Measurements from ENCODE around the gene IQCC.

IQCC gene

GRCh38 chr1:32224285-32224684, 18.8 kb downstream of the IQCC start:
- no peak for DNase-seq

- DNase-seq = no peak
These were observed 23.3 kb downstream of the IQCC start for GRCh38 chr1:32228771-32229170.

- DNase-seq = no peak
These were observed 26.5 kb downstream of the IQCC start for GRCh38 chr1:32231843-32232432.

GRCh38 chr1:32232558-32233304, 27.3 kb downstream of the IQCC start:
- no peak for DNase-seq

GRCh38 chr1:32234792-32235191, 29.3 kb downstream of the IQCC start:
- no peak for DNase-seq

- DNase-seq = peak; percentile 61
These were observed 33.9 kb downstream of the IQCC start for GRCh38 chr1:32239337-32239736.

GRCh38 chr1:32239790-32240139, 34.3 kb downstream of the IQCC start:
- DNase-seq = no peak

GRCh38 chr1:32240140-32240951, 34.9 kb downstream of the IQCC start:
- peak; percentile 49 for DNase-seq

GRCh38 chr1:32241001-32241763, 35.7 kb downstream of the IQCC start:
- no peak for DNase-seq

GRCh38 chr1:32242341-32242851, 36.9 kb downstream of the IQCC start:
- no peak for DNase-seq

GRCh38 chr1:32246888-32247273, 41.4 kb downstream of the IQCC start, which contains the start of gene FAM167B:
Gene FAM167B (plus strand): TSS chr1:32247222. CDS start chr1:32247422, 200 bp downstream.
- DNase-seq = no peak

- DNase-seq = no peak
These were observed 42.0 kb downstream of the IQCC start for GRCh38 chr1:32247452-32247851.

GRCh38 chr1:32247983-32248889, 42.8 kb downstream of the IQCC start:
- no peak for DNase-seq

GRCh38 chr1:32249831-32250525, 44.5 kb downstream of the IQCC start:
- no peak for DNase-seq

GRCh38 chr1:32250893-32251716, 45.6 kb downstream of the IQCC start, which contains the start of gene LCK:
Gene LCK (plus strand): TSS chr1:32251265. CDS start chr1:32274330, 23,065 bp downstream.
- DNase-seq = no peak

- no peak for DNase-seq
These were observed 49.9 kb downstream of the IQCC start for GRCh38 chr1:32255072-32256071.

- DNase-seq = no peak
These were observed 51.2 kb downstream of the IQCC start for GRCh38 chr1:32256473-32257226.

GRCh38 chr1:32257227-32257508, 51.7 kb downstream of the IQCC start:
- no peak for DNase-seq

Data from NCI-H187 treated with DMSO at 0.1 percent for 48 hours (cell line).